Measurements from ENCODE around the gene CLDN10.

CLDN10 gene

GRCh38 chr13:95603887-95604555 lies 51.5 kb downstream of the CLDN10 start:
- Histone ChIP-seq H3K4me1 (no peaks in the 10 kb centered on the region), H2AFZ (no peak overlapping the region), H3K9me3 (ENCODE audit: control insufficient read depth, low read length) (no peaks in the 10 kb centered on the region), H3K36me3 (ENCODE audit: control insufficient read depth, insufficient read depth, low read length) (no peaks in the 10 kb centered on the region), H3K27ac (no peak overlapping the region), H3K4me2 (ENCODE audit: low read length) (no peak overlapping the region), H3K9ac (no peak overlapping the region), H3K4me3 (ENCODE audit: low read depth, low read length) (no peak overlapping the region), H3K27me3 (ENCODE audit: control insufficient read depth, insufficient read depth, low read length) (no peaks in the 10 kb centered on the region), H3K79me2 (no peaks in the 10 kb centered on the region)
- TF ChIP-seq CTCF (IDR thresholded peaks at IDR 0.05) = no peak

GRCh38 chr13:95604556-95604915 lies 52.0 kb downstream of the CLDN10 start:
- no peak overlapping the region for H2AFZ ChIP-seq
- H3K27me3 ChIP-seq (ENCODE audit: control insufficient read depth, insufficient read depth, low read length) = no peaks in the 10 kb centered on the region
- no peak overlapping the region for H3K4me3 ChIP-seq (ENCODE audit: low read depth, low read length)
- no peak overlapping the region for H3K9ac ChIP-seq
- H3K4me2 ChIP-seq (ENCODE audit: low read length) = no peak overlapping the region
- H3K4me1 ChIP-seq = no peaks in the 10 kb centered on the region
- H3K79me2 ChIP-seq = no peaks in the 10 kb centered on the region
- no peaks in the 10 kb centered on the region for H3K36me3 ChIP-seq (ENCODE audit: control insufficient read depth, insufficient read depth, low read length)
- no peaks in the 10 kb centered on the region for H3K9me3 ChIP-seq (ENCODE audit: control insufficient read depth, low read length)
- no peak for TF ChIP-seq CTCF (IDR thresholded peaks at IDR 0.05)
- H3K27ac ChIP-seq = no peak overlapping the region

GRCh38 chr13:95605448-95606125 lies 53.1 kb downstream of the CLDN10 start:
- Histone ChIP-seq H3K4me1 (no peaks in the 10 kb centered on the region), H2AFZ (no peak overlapping the region), H3K27ac (no peak overlapping the region), H3K36me3 (ENCODE audit: control insufficient read depth, insufficient read depth, low read length) (no peaks in the 10 kb centered on the region), H3K4me2 (ENCODE audit: low read length) (no peak overlapping the region), H3K9ac (no peak overlapping the region), H3K27me3 (ENCODE audit: control insufficient read depth, insufficient read depth, low read length) (no peaks in the 10 kb centered on the region), H3K9me3 (ENCODE audit: control insufficient read depth, low read length) (no peaks in the 10 kb centered on the region), H3K4me3 (ENCODE audit: low read depth, low read length) (no peak overlapping the region), H3K79me2 (no peaks in the 10 kb centered on the region)
- TF ChIP-seq CTCF (IDR thresholded peaks at IDR 0.05) = no peak

GRCh38 chr13:95607366-95607765 lies 54.8 kb downstream of the CLDN10 start:
- H3K4me2 ChIP-seq (ENCODE audit: low read length) = no peak overlapping the region
- no peak overlapping the region for H3K27ac ChIP-seq
- no peaks in the 10 kb centered on the region for H3K27me3 ChIP-seq (ENCODE audit: control insufficient read depth, insufficient read depth, low read length)
- H3K9me3 ChIP-seq (ENCODE audit: control insufficient read depth, low read length) = no peaks in the 10 kb centered on the region
- H3K9ac ChIP-seq = no peak overlapping the region
- H3K4me1 ChIP-seq = no peaks in the 10 kb centered on the region
- H3K36me3 ChIP-seq (ENCODE audit: control insufficient read depth, insufficient read depth, low read length) = no peaks in the 10 kb centered on the region
- H3K79me2 ChIP-seq = no peaks in the 10 kb centered on the region
- H2AFZ ChIP-seq = no peak overlapping the region
- no peak overlapping the region for H3K4me3 ChIP-seq (ENCODE audit: low read depth, low read length)
- no peak for TF ChIP-seq CTCF (IDR thresholded peaks at IDR 0.05)
